ENCODE results near the gene GMDS. TPM values are rescaled to one million over a fixed set of nuclear protein-coding genes. Genes with fewer than 3 reads are reported as not detected.

The GMDS gene
- total and polyA plus RNA-seq, 2 of the 4 experiments (the other 2 are of a cell fraction), result 7.3 to 21.9 TPM

DNA sequence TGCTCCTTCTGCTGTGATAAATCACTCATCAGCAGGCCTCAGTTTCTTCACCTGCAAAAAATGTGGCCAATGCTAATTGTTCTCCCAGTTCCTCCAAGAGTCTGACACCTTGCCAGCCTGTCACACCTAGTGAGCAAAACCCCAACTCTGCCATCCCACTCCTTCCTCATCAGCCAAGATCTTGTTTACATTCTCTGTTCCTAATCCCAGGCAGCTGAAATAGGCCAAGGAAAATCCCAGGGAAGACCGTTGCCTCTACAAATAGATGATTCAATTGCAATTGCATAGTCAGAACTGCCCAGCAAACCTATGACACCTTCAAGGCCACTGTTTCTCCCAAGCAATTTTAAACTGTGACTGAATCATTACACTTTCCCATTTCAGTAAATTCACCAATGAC is 78.7 kb downstream of the GMDS start:
- no CpG with 5 or more reads among the region's 1 CpG for WGBS, 2 experiments (ENCODE audit: extremely low coverage in 2 of 2, insufficient read length in 1 of 2)
- Histone ChIP-seq H3K9ac (ENCODE audit: low read depth, low read length) (no peak overlapping the region), H3K4me2 (ENCODE audit: low read depth, low read length) (no peak overlapping the region), H3K4ac (ENCODE audit: low read depth, low read length) (no peak overlapping the region), H4K91ac (ENCODE audit: insufficient read depth, low read depth, low read length) (peak overlapping the region; percentile 13; the same call in 1 of the 2 replicates), H2BK20ac (ENCODE audit: low read depth, low read length) (0 out of 2 replicates have a peak overlapping the region, but pooled peaks have one; percentile 3), H3K56ac (ENCODE audit: extremely low read depth, insufficient read depth, low read length) (no peak overlapping the region), H3K14ac (replicated peaks; ENCODE audit: low read depth, low read length) (no peak overlapping the region), H3K36me3 (ENCODE audit: control insufficient read depth, insufficient read depth, low read length) (no peaks in the 10 kb centered on the region), H2BK15ac (ENCODE audit: low read depth, low read length) (no peak overlapping the region; the same call in 2 of the 3 replicates), H3K9me1 (ENCODE audit: insufficient read depth, low read length) (peaks cover 3% of the 10 kb centered on the region; the same call in 1 of the 2 replicates), H4K20me1 (ENCODE audit: insufficient read depth, low read length) (no peaks in the 10 kb centered on the region), H3K27me3 (ENCODE audit: control insufficient read depth, insufficient read depth, low read length) (no peaks in the 10 kb centered on the region), H3K18ac (ENCODE audit: low read depth, low read length) (no peak overlapping the region; the same call in 1 of the 2 replicates), H2AK5ac (ENCODE audit: low read depth, low read length) (no peak overlapping the region), H3K27ac (ENCODE audit: insufficient read depth, low read length) (no peak overlapping the region), H3K9me3 (ENCODE audit: control insufficient read depth, insufficient read depth, low read length) (peaks cover 5% of the 10 kb centered on the region), H2AFZ (replicated peaks; ENCODE audit: low read length, poor library complexity) (no peak overlapping the region), H3K79me1 (ENCODE audit: low read depth in 1 of 2, low read length in 2 of 2) (peaks cover 18 to 24% of the 10 kb centered on the region in 2 experiments; a peak in 3 of 4 replicates), H3K23ac (ENCODE audit: low read depth, low read length) (no peak overlapping the region), H3K4me1 (ENCODE audit: control insufficient read depth, insufficient read depth, low read length) (peaks cover 10% of the 10 kb centered on the region), H2BK5ac (ENCODE audit: low read depth, low read length, poor library complexity, severe bottlenecking) (peak overlapping the region; percentile 4), H3K4me3 (ENCODE audit: insufficient read depth, low read depth, low read length) (no peak overlapping the region), H2AK9ac (replicated peaks; ENCODE audit: low read depth, low read length, poor library complexity) (no peak overlapping the region), H4K5ac (ENCODE audit: low read depth, low read length) (no peak overlapping the region), H2BK120ac (ENCODE audit: low read depth, low read length) (no peak overlapping the region), H4K8ac (ENCODE audit: low read depth in 2 of 2, low read length in 2 of 2) (no peak overlapping the region)
- in situ Hi-C loops (cut with MboI; ENCODE audit: low sequenced_read_pairs), result no loop called here
- ATAC-seq (ENCODE audit: low read depth) (0 out of 2 replicates have a peak, but pooled peaks have one; percentile 25), DNase-seq (peak; percentile 43)
- TF ChIP-seq FOS (IDR thresholded peaks at IDR 0.05; ENCODE audit: low read depth, low read length) (no peak), CHD1 (IDR thresholded peaks at IDR 0.05; ENCODE audit: low read depth, low read length) (no peak), POLR2A (IDR thresholded peaks at IDR 0.05; ENCODE audit: low read depth, low read length) (no peak), BHLHE40 (IDR thresholded peaks at IDR 0.05; ENCODE audit: low read depth, low read length) (no peak), CEBPB (IDR thresholded peaks at IDR 0.05; ENCODE audit: low read depth, low read length) (no peak), RCOR1 (IDR thresholded peaks at IDR 0.05; ENCODE audit: insufficient replicate concordance, low read length) (no peak), MXI1 (IDR thresholded peaks at IDR 0.05; ENCODE audit: borderline replicate concordance, low read depth, low read length) (no peak), RAD21 (IDR thresholded peaks at IDR 0.05; ENCODE audit: low read length) (no peak), SMC3 (IDR thresholded peaks at IDR 0.05; ENCODE audit: low read depth, low read length) (no peak), MAFK (IDR thresholded peaks at IDR 0.05; ENCODE audit: low read depth, low read length) (no peak), USF2 (IDR thresholded peaks at IDR 0.05; ENCODE audit: low read depth, low read length) (no peak), RFX5 (IDR thresholded peaks at IDR 0.05; ENCODE audit: low read depth, low read length) (no peak), NFE2L2 (IDR thresholded peaks at IDR 0.05; ENCODE audit: low read depth, low read length) (no peak), MAZ (IDR thresholded peaks at IDR 0.05; ENCODE audit: borderline replicate concordance, low read depth, low read length) (no peak)
- TF ChIP-seq, protein P1, sequence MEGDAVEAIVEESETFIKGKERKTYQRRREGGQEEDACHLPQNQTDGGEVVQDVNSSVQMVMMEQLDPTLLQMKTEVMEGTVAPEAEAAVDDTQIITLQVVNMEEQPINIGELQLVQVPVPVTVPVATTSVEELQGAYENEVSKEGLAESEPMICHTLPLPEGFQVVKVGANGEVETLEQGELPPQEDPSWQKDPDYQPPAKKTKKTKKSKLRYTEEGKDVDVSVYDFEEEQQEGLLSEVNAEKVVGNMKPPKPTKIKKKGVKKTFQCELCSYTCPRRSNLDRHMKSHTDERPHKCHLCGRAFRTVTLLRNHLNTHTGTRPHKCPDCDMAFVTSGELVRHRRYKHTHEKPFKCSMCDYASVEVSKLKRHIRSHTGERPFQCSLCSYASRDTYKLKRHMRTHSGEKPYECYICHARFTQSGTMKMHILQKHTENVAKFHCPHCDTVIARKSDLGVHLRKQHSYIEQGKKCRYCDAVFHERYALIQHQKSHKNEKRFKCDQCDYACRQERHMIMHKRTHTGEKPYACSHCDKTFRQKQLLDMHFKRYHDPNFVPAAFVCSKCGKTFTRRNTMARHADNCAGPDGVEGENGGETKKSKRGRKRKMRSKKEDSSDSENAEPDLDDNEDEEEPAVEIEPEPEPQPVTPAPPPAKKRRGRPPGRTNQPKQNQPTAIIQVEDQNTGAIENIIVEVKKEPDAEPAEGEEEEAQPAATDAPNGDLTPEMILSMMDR (conservative IDR thresholded peaks at IDR 0.05; ENCODE audit: low read depth, low read length), result no peak
- TF ChIP-seq, protein P2, sequence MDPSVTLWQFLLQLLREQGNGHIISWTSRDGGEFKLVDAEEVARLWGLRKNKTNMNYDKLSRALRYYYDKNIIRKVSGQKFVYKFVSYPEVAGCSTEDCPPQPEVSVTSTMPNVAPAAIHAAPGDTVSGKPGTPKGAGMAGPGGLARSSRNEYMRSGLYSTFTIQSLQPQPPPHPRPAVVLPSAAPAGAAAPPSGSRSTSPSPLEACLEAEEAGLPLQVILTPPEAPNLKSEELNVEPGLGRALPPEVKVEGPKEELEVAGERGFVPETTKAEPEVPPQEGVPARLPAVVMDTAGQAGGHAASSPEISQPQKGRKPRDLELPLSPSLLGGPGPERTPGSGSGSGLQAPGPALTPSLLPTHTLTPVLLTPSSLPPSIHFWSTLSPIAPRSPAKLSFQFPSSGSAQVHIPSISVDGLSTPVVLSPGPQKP (IDR thresholded peaks at IDR 0.05; ENCODE audit: borderline replicate concordance, low read depth, low read length), result no peak
- intact Hi-C loops (cut with micrococcal nuclease), result loop anchor here (10.0 kb wide), 1 partner anchor 68 kb away; no protein-coding TSS in a partner anchor
- no TSS peak for BruUV-seq (replicated peaks)
- dilution Hi-C loops (cut with HindIII; ENCODE audit: low sequenced_read_pairs, unreplicated experiment), result no loop called here
- ChIA-PET CTCF (no interaction called here), POLR2A (ENCODE audit: unreplicated experiment) (interaction anchor here (0.6 kb wide), 1 partner anchor 1214 kb away, joined by 3 read pairs; no protein-coding TSS in a partner anchor)
